KG1 (cell line): ENCODE results near the gene PRG2.

ENCODE experiments used
- DNase-seq: peaks from one replicate; lab custom pipeline; 2025; lab: John Stamatoyannopoulos, UW

PRG2 gene

DNA sequence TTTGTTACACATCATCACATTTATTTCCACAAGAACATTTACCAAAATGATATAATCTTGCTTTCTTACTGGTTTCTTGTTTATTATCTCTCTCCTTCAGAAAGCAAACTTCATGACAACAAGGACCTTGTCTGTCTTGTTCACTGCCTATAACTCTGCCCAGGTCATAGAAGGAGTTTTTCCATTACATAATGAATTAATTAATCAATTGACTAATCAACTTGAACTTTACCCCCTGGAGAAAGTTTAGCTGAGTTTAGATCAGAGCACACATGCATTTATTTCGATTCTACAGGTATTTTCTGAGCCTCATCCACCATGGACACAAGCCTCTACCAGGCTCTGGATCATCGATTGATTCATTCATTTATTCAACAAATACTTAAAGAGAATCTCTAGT, 6.3 kb upstream of the PRG2 start:
- DNase-seq, result no peak

GRCh38 chr11:57395905-57396623, 5.6 kb upstream of the PRG2 start:
- DNase-seq, result no peak

DNA sequence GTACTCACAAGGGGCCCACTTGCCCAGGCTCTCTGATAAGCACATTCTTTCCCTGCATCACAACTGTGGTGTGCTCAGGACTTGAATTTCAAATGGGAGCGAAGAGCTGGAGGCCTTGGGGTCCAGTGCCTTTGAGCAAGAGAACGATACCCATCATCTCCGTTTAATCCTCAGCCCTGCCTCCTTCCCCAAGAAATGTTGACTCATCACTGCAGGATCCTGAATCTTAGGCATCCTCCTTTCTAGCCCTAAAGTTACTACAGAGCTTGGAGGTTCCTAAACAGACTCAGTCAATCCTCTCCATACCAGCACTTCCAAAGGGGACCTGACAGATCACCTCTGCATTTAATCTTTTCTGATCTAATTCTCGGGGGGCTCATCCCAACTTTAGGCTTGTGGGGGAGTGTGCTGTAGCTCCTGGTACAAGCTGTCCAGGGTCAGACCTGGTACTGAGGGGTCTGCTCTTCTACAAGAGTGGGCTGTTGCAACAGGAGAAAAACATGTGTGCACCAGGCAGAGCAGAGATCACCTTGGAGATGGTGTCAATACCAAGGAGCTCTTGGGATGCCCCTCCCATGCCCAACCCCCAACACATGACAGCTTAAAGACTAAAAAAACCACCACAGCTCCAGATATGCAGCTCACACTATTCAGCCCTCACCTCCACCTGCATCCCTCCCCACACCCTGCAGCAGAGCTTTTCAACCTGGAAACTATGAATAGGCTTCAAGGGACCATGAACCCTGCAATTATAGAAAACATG, 3.9 kb upstream of the PRG2 start:
- DNase-seq, result no peak

GRCh38 chr11:57392763-57393105, 2.3 kb upstream of the PRG2 start:
- DNase-seq, result no peak

- no peak for DNase-seq
Observed at GRCh38 chr11:57392066-57392762, 1.8 kb upstream of the PRG2 start.

DNA sequence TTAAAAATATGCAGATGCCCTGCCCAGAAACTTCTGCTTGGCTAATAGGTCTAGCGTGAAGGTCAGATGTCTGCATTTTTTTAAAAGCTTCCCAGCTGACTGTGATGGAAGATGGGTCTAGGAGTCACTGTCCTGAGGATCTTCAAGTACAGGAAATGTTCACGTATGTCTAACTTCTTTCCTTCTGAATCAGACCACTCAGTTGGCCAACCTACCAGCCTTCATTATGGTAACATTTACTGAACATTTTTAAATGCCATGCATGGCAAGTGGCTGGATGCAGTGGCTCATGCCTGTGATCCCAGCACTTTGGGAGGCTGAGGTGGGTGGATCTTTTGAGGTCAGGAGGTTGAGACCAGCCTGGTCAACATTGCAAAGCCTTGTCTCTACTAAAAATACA, 1.1 kb upstream of the PRG2 start:
- no peak for DNase-seq

DNA sequence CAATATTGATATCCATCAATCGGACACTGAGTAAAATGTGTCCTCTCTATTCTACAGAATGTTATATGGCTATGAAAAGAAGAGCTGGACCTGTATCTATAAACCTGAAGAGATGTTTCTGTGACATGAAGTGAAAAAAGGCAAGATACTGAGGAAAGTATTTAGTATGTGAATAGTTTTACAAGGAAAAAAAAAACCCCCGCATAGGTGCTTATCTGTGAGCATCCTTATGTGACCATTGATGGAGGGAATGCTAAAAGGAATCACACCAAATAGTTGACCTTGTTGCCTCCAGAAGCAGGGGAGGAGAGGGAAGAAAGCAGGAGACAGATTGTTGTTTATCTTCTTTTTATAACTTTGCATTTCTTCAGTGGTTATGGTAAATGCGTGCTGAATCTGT, 661 bp upstream of the PRG2 start:
- DNase-seq, result no peak

DNA sequence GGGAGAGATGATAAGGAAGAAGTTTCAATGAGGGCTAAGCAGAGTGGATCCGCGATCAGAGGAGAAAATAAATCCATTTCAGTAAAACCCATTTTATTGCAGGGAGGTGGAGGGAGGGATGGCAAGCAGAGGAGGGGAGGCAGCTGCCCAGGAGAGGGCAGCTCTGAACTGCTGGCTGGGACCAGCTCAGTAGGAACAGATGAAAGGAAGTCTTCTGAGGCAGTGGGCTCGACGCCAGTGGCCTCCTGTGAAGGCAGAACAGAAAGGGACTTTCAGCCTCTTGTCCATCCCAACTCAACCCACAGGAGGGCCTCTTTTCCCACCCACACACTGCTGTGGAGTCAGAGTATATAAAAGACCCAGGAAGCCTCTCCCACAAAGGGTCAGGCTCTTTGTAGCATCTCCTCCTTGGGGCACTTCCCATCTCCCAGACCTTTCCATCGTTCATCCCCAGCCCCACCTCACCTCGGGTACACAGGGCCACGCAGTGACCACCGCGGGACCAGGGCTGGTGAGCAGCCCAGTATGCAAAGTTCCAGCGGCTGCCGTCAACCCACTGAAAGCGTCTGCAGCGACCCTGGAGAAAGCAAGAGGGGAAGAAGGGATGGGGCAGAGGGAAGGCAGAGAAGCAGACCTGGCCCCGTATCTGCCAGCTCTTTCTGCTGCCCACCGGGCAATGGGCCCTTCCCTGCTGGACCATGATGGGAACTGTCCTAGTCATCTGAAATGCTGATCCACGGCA, 3.0 kb downstream of the PRG2 start:
- DNase-seq, result no peak

GRCh38 chr11:57386178-57386940, 4.1 kb downstream of the PRG2 start:
- DNase-seq, result no peak

DNA sequence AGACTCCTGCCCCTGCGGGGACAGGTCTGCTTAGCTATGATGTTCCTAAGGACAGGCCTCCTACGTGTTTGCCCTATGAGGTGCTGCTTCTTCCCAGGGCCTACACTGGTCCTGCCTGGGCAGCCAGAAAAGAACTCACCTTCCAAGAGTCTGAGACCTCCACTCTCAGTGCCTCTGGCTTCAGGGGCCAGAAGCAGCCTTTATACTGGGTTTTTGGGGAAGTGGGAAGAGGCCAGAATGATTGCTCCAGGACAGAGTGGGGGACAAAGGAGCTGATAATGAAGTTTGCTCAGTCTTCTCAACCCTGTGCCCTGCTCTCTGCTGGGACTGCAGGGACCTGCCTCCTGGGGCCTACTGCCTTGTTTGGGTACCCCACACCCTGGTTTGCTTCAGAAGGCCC, 9.5 kb downstream of the PRG2 start, which contains the start of gene PRG3:
PRG3 (minus strand) TSS at position 176 of the 400 bp plus-strand sequence. CDS start 442 bp downstream, outside the sequence.
- no peak for DNase-seq

- DNase-seq, result no peak
Observed at GRCh38 chr11:57379732-57380131, 10.7 kb downstream of the PRG2 start.

GRCh38 chr11:57378186-57378585, 12.3 kb downstream of the PRG2 start:
- no peak for DNase-seq

- no peak for DNase-seq
Observed at GRCh38 chr11:57377107-57377506, 13.3 kb downstream of the PRG2 start.

DNA sequence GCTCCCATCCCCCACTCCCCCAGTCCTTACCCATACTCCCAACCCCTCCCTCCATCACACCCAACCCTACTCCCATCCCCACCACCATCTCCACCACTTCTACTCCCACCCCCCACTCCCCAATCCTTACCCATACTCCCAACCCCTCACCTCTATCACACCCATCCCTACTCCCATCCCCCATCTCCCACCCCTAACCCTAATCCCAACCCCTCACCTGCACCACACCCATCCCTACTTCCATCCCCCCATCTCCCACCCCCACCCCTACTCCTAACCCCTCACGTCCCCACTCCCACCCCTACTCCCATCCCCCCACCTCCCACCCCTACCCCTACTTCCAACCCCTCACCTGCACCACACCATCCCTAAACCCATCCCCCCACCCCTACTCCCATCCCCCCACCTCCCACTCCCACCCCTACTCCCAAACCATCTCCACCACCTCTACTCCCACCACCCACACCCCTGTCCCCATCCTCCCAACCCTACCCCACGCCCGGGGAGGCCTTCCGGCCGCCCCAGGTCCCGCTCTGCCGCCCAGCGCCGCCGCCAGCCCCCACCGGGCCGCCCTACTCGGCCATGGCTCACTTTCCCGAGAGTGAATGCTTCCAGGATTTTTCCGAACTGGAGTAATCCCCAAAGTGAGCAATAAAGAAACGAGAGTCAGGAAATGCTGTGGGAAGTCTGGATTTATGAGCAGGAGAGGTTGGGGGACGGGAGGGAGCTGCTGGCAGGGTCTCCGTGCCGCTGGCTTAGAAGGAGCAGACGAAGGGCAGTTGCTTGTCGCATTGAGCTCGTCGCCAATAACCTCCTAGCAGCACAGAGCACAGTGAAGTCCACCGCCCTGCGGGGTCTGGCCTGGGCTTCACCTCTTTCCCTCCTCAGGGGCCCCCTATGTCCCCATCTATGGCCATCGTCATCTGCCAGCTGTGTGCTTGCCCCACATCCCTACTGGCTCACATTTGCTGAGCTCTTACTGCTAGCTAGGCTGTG, 14.1 kb downstream of the PRG2 start:
- no peak for DNase-seq

- no peak for DNase-seq
Observed at GRCh38 chr11:57375490-57375889, 15.0 kb downstream of the PRG2 start.

DNA sequence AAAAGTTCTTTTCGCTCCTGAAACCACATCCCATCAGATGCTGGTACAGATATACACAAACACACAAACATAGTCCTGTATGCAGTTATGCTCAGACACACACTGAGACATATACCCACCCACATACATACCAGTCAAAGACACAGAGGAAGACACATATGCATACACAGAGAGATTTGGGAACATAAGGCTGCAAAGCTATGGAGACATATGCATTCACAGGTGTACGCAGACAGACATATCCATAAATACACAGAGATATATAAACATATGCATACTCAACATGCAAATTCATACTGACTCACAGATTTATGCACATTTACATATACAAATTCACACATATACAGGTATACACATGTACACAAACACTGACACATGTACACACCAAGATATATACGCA, 15.5 kb downstream of the PRG2 start:
- no peak for DNase-seq

GRCh38 chr11:57373146-57373545, 17.3 kb downstream of the PRG2 start:
- DNase-seq, result no peak

DNA sequence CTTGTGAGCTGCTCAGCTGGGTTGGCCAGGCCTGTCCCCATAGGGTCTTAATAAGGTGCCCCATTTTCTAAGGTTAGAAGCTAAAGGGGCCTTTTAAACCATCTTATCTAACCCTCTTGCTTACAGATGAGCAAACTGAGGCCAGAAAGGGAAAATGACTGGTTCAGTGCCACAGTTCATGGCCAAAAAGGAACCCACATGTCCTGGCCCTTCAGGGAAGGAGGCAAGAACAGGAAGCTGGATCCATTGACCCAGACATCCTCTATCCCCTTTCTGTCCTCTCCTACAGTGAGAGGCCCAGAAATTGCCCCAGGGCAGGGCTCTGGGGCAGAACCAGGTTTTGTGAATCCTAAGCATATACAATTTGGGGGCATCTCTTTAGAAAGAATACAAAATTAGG, 19.5 kb downstream of the PRG2 start:
- no peak for DNase-seq

DNA sequence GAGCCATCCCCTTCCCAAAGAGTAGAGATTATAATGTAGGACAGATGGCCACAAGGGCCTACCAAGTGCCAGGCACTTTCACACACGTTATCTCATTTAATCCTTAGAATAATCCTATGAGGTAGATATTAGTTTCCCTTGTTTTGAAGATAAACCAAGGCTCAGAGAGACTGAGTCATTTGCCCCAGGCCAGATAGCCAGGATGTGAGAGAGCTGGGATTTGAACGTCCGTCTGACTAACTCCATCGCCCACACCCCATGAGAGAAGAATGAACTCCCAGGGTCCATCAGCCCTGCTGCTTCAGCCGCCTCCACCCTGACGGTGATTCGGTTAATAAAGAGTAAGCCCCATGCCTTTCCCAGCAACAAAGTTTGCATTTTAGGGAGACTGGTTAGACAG, 20.2 kb downstream of the PRG2 start:
- DNase-seq, result no peak

- no peak for DNase-seq
Observed at GRCh38 chr11:57368845-57369232, 21.6 kb downstream of the PRG2 start.
